Lung (tissue), 12 donors: ENCODE measurements around the gene SH2D4B. TPM values are rescaled to one million over a fixed set of nuclear protein-coding genes. Genes with fewer than 3 reads are reported as not detected.

Experiments used
- ATAC-seq: fragments of 200-7000 bp; cut with Tn5 transposase; one replicate; pipeline ENCODE4 v1.9.1; 2020; ENCODE audit warnings: moderate number of reproducible peaks; ENCODE audit not compliant: insufficient read depth, low FRiP score
- DNase-seq, 3 donors: peaks; one replicate each; pipeline ENCODE4 v3.0.0-alpha.2; 2013 to 2017
- H3K27ac ChIP-seq, 2 donors: one replicate each; pipeline ENCODE4 v1.5.1; 2013; ENCODE audit warnings: mild to moderate bottlenecking in 2 of 2, moderate library complexity in 2 of 2, control low read depth in 1 of 2, inconsistent platforms in 1 of 2, low read depth in 1 of 2, low read length in 1 of 2
- H3K27me3 ChIP-seq, 3 donors: one replicate each; pipeline ENCODE4 v1.5.1; 2013; ENCODE audit warnings: low read length in 2 of 3; ENCODE audit not compliant: control insufficient read depth in 3 of 3, insufficient read depth in 3 of 3
- H3K36me3 ChIP-seq, 4 donors: one replicate each; pipeline ENCODE4 v1.5.1; 2013; ENCODE audit warnings: low read length in 4 of 4, mild to moderate bottlenecking in 1 of 4, moderate library complexity in 1 of 4; ENCODE audit not compliant: control insufficient read depth in 4 of 4, insufficient read depth in 4 of 4
- H3K4me1 ChIP-seq, 5 donors: one replicate each; pipeline ENCODE4 v1.5.1; 2013; ENCODE audit warnings: low read length in 5 of 5, mild to moderate bottlenecking in 2 of 5, moderate library complexity in 1 of 5; ENCODE audit not compliant: control insufficient read depth in 5 of 5, insufficient read depth in 5 of 5
- H3K4me3 ChIP-seq: one replicate; pipeline ENCODE4 v1.5.1; 2013; ENCODE audit warnings: mild to moderate bottlenecking, control low read depth, moderate library complexity
- H3K9ac ChIP-seq, 2 donors: one replicate each; pipeline ENCODE4 v1.5.1; 2013; ENCODE audit warnings: low read length in 2 of 2, control low read depth in 1 of 2; ENCODE audit not compliant: insufficient read depth in 1 of 2
- H3K9me3 ChIP-seq, 4 donors: one replicate each; pipeline ENCODE4 v1.5.1; 2013; ENCODE audit warnings: low read length in 3 of 4, mild to moderate bottlenecking in 1 of 4, moderate library complexity in 1 of 4; ENCODE audit not compliant: control insufficient read depth in 4 of 4, insufficient read depth in 3 of 4
- CTCF ChIP-seq: IDR thresholded peaks from 2 replicates; pipeline ENCODE4 v1.5.1; 2012; ENCODE audit warnings: mild to moderate bottlenecking; ENCODE audit errors: control extremely low read depth, extremely low read depth
- WGBS, 2 donors: extraction: QIAGEN DNeasy Blood & Tissue Kit; methylation state at CpG; one replicate each; pipeline ENCODE4 v1.1.7; 2013; 5-methylcytosine and 5-hydroxymethylcytosine counted together
- polyA plus RNA-seq, 2 donors: library from polyadenylated mRNA; stranded (reverse); fragments of 200-250 nt; gene quantifications; one replicate each; pipeline ENCODE4 v1.2.1, GENCODE V29; 2013
- total RNA-seq, 2 donors: library from RNA; depleted of rRNA in 1 of 2; stranded (reverse); fragments of >200 nt in 1 of 2; gene quantifications; one replicate each; pipeline ENCODE4 v1.2.1, GENCODE V29; 2014 to 2021
- donor health status: control.
- donor health status: control.
- donor health status: Bipolar disorder and iron deficiency.
- donor health status: healthy.
- donor health status: DM: yes; HTN: yes; CAD: no.

SH2D4B gene
- total and polyA plus RNA-seq, 4 donors = 0.12 to 0.28 (median 0.21) TPM

DNA sequence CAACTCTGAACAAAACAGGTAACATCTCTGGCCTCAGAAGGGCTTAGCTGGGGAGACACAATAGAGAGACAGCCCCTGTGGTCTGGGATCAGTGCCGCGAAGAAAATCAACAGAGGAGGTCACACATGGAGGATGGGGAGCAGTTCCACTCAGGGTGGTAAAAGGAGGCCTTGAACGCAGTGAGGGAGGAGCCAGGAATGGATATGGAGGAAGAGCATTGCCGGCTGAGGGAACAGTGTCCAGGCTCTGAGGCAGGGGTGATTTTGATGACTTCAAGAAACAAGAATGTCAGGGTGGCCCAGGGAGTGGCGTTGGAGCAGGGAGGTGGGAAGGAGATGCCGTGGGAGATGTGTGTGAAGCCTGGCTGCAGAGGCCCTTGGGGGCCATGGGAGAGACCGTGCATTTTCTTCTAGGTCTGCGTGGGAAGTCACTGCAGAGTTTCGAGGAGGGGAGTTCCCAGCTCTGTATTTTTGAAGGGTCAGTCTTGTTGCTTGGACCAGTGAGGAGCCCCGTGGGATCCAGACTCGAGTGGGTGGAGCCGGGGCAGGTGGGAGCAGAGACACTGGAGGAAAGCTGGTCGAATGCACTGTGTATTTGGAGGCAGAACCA lies 35.7 kb upstream of the SH2D4B start:
- Histone ChIP-seq H3K27me3 (no peaks in the 10 kb centered on the region), H3K4me1 (peaks cover 26 to 74% (median 31%) of the 10 kb centered on the region in 5 donors), H3K36me3 (peaks cover 0 to 12% (median under 1%) of the 10 kb centered on the region in 4 donors), H3K27ac (peak overlapping the region in 1 of 2 donors; percentile 86), H3K9ac (no peak overlapping the region), H3K9me3 (no peaks in the 10 kb centered on the region), H3K4me3 (no peak overlapping the region)
- 79 to 87% methylated on average over 13 of the region's 13 CpGs for WGBS, 2 donors
- DNase-seq = no peak
- no peak for TF ChIP-seq CTCF
- no peak for ATAC-seq

GRCh38 chr10:80502621-80503583 lies 34.8 kb upstream of the SH2D4B start:
- H3K27me3 ChIP-seq = no peaks in the 10 kb centered on the region
- H3K4me1 ChIP-seq = peaks cover 25 to 73% (median 26%) of the 10 kb centered on the region in 5 donors
- H3K9ac ChIP-seq = no peak overlapping the region
- no peaks in the 10 kb centered on the region for H3K9me3 ChIP-seq
- peaks cover 0 to 17% (median 3%) of the 10 kb centered on the region in 4 donors for H3K36me3 ChIP-seq
- ATAC-seq (no peak), DNase-seq (no peak)
- no peak overlapping the region for H3K4me3 ChIP-seq
- 81 to 88% methylated on average over 13 of the region's 13 CpGs for WGBS, 2 donors
- TF ChIP-seq CTCF = no peak
- H3K27ac ChIP-seq = peak overlapping the region in 1 of 2 donors; percentile 86

DNA sequence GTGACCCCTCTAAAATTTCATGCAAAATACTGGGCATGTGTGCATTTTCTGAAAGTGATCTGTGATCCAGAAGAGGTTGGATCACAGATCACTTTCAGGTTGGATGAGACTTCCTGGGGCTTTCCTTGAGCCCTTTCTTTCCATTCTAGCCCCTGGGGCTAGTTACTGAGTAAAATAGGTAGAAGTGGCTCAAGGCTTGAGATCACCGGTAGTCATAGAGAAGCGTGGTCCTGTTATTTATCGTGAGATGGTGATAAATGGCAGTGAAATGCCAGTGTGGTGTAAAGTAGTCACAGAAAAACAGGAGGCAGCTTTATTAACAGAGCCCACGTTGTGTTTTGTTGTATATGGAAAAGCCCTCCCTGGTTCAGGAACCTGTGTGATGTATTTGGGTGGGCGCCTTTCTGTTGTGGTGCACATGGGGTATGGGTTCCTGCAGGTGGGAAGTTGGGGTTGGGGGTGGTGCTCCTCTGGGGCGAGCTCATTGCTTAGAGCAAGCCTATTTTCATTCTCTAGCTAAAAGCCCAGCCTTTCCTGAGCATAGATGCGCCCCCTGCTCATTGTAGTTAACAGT lies 34.0 kb upstream of the SH2D4B start:
- no peak for ATAC-seq
- no peaks in the 10 kb centered on the region for H3K27me3 ChIP-seq
- no peak overlapping the region for H3K9ac ChIP-seq
- peak overlapping the region in 1 of 2 donors; percentile 86 for H3K27ac ChIP-seq
- no peak for TF ChIP-seq CTCF
- no peak for DNase-seq
- WGBS, 2 donors = 73 to 74% methylated on average over 7 of the region's 7 CpGs
- no peak overlapping the region for H3K4me3 ChIP-seq
- H3K9me3 ChIP-seq = no peaks in the 10 kb centered on the region
- peaks cover 0 to 18% (median 5%) of the 10 kb centered on the region in 4 donors for H3K36me3 ChIP-seq
- H3K4me1 ChIP-seq = peaks cover 17 to 68% (median 22%) of the 10 kb centered on the region in 5 donors
